ENCODE measurements around the gene NIT2.
"Not testable (repeated sequence)": the region's sequence is repeated elsewhere in the genome, so short reads cannot be mapped to it uniquely, and the experiment has no call there.

Gene NIT2

DNA sequence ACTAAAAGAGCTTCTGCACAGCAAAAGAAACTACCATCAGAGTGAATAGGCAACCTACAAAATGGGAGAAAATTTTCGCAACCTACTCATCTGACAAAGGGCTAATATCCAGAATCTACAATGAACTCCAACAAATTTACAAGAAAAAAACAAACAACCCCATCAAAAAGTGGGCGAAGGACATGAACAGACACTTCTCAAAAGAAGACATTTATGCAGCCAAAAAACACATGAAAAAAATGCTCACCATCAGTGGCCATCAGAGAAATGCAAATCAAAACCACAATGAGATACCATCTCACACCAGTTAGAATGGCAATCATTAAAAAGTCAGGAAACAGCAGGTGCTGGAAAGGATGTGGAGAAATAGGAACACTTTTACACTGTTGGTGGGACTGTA lies 17.2 kb downstream of the NIT2 start:
- not testable (repeated sequence) for DNase-seq (ENCODE audit: low spot score in 2 of 2); H3K9me3 Mint-ChIP-seq; H3K4me3 Mint-ChIP-seq; H3K27ac Mint-ChIP-seq (ENCODE audit: low read depth); H3K27me3 Mint-ChIP-seq; H3K4me1 Mint-ChIP-seq; ATAC-seq (replicated peaks; ENCODE audit: extremely low read depth, poor library complexity, severe bottlenecking)
- peaks cover 28% of the 10 kb centered on the region for H3K36me3 Mint-ChIP-seq (ENCODE audit: insufficient read depth)

DNA sequence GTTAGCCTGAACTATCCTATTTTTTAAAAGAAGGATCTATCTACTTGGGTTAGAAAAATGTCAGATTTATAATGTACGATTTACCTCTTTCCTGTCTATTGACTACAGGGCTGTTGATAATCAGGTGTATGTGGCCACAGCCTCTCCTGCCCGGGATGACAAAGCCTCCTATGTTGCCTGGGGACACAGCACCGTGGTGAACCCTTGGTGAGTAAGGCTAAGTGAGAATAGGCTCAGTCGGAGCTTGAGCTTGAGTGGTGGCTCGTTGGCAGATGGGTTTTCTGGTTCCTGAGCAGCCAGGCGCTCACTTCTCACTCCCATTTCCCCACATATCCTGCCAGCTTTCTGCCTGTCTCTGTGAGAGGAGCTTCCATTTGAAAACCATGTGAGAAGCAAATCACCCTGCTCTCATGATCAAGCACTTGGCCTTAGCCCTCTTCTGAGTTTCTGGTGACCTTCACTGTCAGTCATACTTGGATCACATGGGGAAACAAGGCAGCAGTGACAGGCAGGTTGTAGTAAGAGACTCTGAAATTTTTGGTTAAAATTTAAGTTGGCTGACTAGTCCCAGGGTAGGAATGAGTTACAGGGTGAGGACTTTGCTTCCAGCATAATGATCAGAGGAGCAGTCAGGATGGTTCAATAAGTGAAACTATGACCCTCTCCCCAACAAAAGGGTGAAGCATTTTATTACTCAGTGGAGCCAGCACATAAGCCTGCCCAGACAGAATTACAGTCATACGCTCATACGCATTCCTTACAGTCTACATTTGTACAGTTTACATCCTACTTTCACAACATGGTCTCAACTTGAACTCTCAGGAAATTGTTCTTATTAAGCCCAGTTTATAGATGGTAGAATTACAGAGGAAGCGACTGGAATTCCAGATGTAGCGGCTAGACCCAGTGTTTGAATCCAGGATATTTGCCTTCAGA lies 18.0 kb downstream of the NIT2 start:
- H3K36me3 Mint-ChIP-seq (ENCODE audit: insufficient read depth): peaks cover 27% of the 10 kb centered on the region
- no peaks in the 10 kb centered on the region for H3K27me3 Mint-ChIP-seq
- H3K9me3 Mint-ChIP-seq: no peaks in the 10 kb centered on the region
- no peak overlapping the region for H3K27ac Mint-ChIP-seq (ENCODE audit: low read depth)
- H3K4me3 Mint-ChIP-seq: no peak overlapping the region
- DNase-seq (ENCODE audit: low spot score in 2 of 2) (no peak), ATAC-seq (replicated peaks; ENCODE audit: extremely low read depth, poor library complexity, severe bottlenecking) (no peak)
- no peaks in the 10 kb centered on the region for H3K4me1 Mint-ChIP-seq

DNA sequence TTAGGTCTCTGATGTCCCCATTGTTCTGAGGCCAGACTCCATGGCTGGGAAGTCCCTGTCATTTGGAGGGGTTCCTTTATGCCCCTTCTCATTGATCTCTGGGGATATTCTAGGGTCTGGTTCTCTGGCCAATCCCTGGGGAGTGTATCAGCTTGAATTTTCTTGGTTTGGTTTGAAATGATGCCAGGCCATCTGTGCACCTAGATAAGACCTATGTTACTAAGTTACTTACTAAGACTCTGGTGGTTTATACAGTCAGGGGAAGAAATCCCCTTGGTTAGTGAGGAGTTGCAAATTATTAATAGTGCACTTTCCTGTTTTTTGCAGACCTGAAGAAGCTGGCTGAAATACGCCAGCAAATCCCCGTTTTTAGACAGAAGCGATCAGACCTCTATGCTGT lies 20.3 kb downstream of the NIT2 start:
- peaks cover 21% of the 10 kb centered on the region for H3K36me3 Mint-ChIP-seq (ENCODE audit: insufficient read depth)
- H3K4me3 Mint-ChIP-seq: no peak overlapping the region
- no peak overlapping the region for H3K27ac Mint-ChIP-seq (ENCODE audit: low read depth)
- DNase-seq (ENCODE audit: low spot score in 2 of 2) (no peak), ATAC-seq (replicated peaks; ENCODE audit: extremely low read depth, poor library complexity, severe bottlenecking) (no peak)
- no peaks in the 10 kb centered on the region for H3K4me1 Mint-ChIP-seq
- H3K9me3 Mint-ChIP-seq: no peaks in the 10 kb centered on the region
- no peaks in the 10 kb centered on the region for H3K27me3 Mint-ChIP-seq

- Mint-ChIP-seq H3K27ac (ENCODE audit: low read depth) (no peak overlapping the region), H3K4me1 (no peaks in the 10 kb centered on the region), H3K27me3 (no peaks in the 10 kb centered on the region), H3K9me3 (no peaks in the 10 kb centered on the region), H3K4me3 (no peak overlapping the region), H3K36me3 (ENCODE audit: insufficient read depth) (peaks cover 7% of the 10 kb centered on the region)
- ATAC-seq (replicated peaks; ENCODE audit: extremely low read depth, poor library complexity, severe bottlenecking): no peak
- DNase-seq (ENCODE audit: low spot score in 2 of 2): no peak
Observed at GRCh38 chr3:100358413-100358812, 23.9 kb downstream of the NIT2 start.

- Mint-ChIP-seq H3K9me3 (no peaks in the 10 kb centered on the region), H3K4me3 (no peak overlapping the region), H3K36me3 (ENCODE audit: insufficient read depth) (peaks cover 8% of the 10 kb centered on the region), H3K27me3 (no peaks in the 10 kb centered on the region), H3K27ac (ENCODE audit: low read depth) (no peak overlapping the region), H3K4me1 (no peaks in the 10 kb centered on the region)
- DNase-seq (ENCODE audit: low spot score in 2 of 2): no peak
- ATAC-seq (replicated peaks; ENCODE audit: extremely low read depth, poor library complexity, severe bottlenecking): no peak
Observed at GRCh38 chr3:100359035-100359434, 24.5 kb downstream of the NIT2 start.

DNA sequence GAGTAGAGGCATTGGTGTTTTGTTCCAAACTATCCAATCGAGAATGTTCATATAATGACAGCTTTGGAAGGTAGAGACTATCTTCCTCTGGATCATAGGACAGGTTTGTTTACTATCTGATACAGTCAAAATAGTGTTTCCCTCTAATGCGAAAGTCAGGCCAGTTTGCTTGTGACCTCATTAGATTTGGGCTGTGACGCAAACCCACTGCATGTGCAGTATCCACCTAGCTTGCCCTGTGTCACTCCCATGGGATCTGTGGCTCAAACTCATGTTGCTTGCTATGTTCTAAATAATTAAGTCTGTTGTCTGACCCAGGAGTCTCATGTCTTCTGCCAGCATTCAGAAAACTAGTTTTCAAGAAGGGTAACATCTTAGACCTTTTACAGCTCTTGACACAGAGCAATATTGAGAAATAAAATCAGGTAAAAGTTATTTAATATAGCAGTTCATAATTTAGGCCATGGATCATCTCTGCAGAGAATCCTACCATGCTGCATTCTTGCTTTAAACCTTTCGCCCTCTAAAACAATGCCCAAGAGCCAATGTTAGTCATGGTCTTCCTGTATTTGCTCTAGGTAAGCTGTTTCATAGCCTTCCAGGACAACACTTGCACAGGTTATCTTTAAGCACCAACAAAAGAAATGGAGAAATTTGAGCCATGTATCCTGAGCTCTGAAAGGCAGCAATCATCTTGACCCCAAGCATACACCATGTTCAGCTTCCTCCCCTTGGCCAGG lies 26.4 kb downstream of the NIT2 start:
- no peaks in the 10 kb centered on the region for H3K27me3 Mint-ChIP-seq
- H3K4me1 Mint-ChIP-seq: no peaks in the 10 kb centered on the region
- ATAC-seq (replicated peaks; ENCODE audit: extremely low read depth, poor library complexity, severe bottlenecking) (no peak), DNase-seq (ENCODE audit: low spot score in 2 of 2) (no peak)
- H3K4me3 Mint-ChIP-seq: no peak overlapping the region
- no peak overlapping the region for H3K27ac Mint-ChIP-seq (ENCODE audit: low read depth)
- peaks cover 15% of the 10 kb centered on the region for H3K36me3 Mint-ChIP-seq (ENCODE audit: insufficient read depth)
- no peaks in the 10 kb centered on the region for H3K9me3 Mint-ChIP-seq

GRCh38 chr3:100361897-100362296 lies 27.3 kb downstream of the NIT2 start:
- Mint-ChIP-seq H3K4me3 (no peak overlapping the region), H3K4me1 (no peaks in the 10 kb centered on the region), H3K36me3 (ENCODE audit: insufficient read depth) (peaks cover 22% of the 10 kb centered on the region), H3K9me3 (no peaks in the 10 kb centered on the region), H3K27me3 (no peaks in the 10 kb centered on the region), H3K27ac (ENCODE audit: low read depth) (no peak overlapping the region)
- DNase-seq (ENCODE audit: low spot score in 2 of 2) (no peak), ATAC-seq (replicated peaks; ENCODE audit: extremely low read depth, poor library complexity, severe bottlenecking) (no peak)

GRCh38 chr3:100364421-100364820 lies 29.9 kb downstream of the NIT2 start:
- no peak for DNase-seq (ENCODE audit: low spot score in 2 of 2)
- H3K4me3 Mint-ChIP-seq: no peak overlapping the region
- ATAC-seq (replicated peaks; ENCODE audit: extremely low read depth, poor library complexity, severe bottlenecking): no peak
- no peaks in the 10 kb centered on the region for H3K27me3 Mint-ChIP-seq
- H3K36me3 Mint-ChIP-seq (ENCODE audit: insufficient read depth): peaks cover 30% of the 10 kb centered on the region
- no peaks in the 10 kb centered on the region for H3K4me1 Mint-ChIP-seq
- H3K9me3 Mint-ChIP-seq: no peaks in the 10 kb centered on the region
- no peak overlapping the region for H3K27ac Mint-ChIP-seq (ENCODE audit: low read depth)

DNA sequence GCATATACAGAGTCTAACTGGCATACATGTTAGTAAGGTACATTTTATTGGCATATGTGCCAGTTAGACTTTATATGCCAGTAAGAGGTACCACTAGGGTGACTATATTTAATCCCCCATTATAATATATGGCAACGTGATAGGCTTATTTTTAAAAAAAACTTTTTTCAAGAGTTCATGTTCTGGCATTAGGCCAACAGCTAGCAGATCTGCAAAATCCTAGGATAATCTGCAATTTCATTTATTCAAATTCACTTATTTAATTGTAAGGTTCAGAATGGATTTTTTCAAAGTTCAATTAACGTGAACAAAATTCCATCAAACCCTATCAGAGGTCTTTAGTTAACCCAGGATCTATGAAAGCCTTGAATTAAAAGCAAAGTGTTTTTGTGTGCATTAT lies 31.9 kb downstream of the NIT2 start:
- Mint-ChIP-seq H3K27me3 (no peaks in the 10 kb centered on the region), H3K9me3 (no peaks in the 10 kb centered on the region), H3K36me3 (ENCODE audit: insufficient read depth) (peaks cover 35% of the 10 kb centered on the region), H3K27ac (ENCODE audit: low read depth) (no peak overlapping the region), H3K4me1 (no peaks in the 10 kb centered on the region), H3K4me3 (no peak overlapping the region)
- ATAC-seq (replicated peaks; ENCODE audit: extremely low read depth, poor library complexity, severe bottlenecking) (no peak), DNase-seq (ENCODE audit: low spot score in 2 of 2) (no peak)

DNA sequence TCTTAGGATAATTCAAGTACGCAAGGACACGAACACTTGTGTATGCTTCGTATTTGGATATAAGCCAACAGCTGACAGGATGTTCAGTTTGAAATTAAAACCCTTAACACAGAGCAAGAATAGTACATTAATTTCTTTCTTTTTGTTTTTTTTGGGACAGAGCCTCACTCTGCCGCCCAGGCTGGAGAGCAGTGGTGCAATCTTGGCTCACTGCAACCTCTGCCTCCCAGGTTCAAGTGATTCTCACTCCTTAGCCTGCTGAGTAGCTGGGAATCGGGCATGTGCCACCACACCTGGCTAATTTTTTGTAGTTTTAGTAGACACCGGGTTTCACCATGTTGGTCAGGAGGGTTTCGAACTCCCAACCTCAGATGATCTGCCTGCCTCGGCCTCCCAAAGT lies 33.9 kb downstream of the NIT2 start:
- H3K27me3 Mint-ChIP-seq: no peaks in the 10 kb centered on the region
- ATAC-seq (replicated peaks; ENCODE audit: extremely low read depth, poor library complexity, severe bottlenecking) (no peak), DNase-seq (ENCODE audit: low spot score in 2 of 2) (no peak)
- H3K4me1 Mint-ChIP-seq: no peaks in the 10 kb centered on the region
- H3K9me3 Mint-ChIP-seq: no peaks in the 10 kb centered on the region
- H3K4me3 Mint-ChIP-seq: no peak overlapping the region
- peaks cover 48% of the 10 kb centered on the region for H3K36me3 Mint-ChIP-seq (ENCODE audit: insufficient read depth)
- no peak overlapping the region for H3K27ac Mint-ChIP-seq (ENCODE audit: low read depth)

DNA sequence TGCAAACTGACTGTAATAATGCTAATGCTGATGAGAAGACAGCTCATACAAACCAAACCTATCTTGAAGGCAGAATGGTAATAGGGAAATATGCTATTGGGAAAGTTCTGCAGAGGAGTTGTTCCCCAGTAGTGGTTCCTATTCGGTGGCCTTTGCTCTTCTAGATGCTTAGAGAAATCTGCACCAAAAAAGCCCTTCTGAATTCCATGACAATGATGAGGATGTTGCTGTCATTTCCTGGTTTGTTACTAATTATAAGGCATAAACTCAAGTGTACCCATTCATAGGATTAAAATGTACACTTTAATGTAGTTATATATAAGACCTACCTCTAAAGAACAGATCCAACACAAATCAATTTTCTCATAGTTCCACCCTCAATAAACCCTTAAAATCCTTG lies 36.2 kb downstream of the NIT2 start:
- Mint-ChIP-seq H3K27me3 (no peaks in the 10 kb centered on the region), H3K9me3 (no peaks in the 10 kb centered on the region), H3K36me3 (ENCODE audit: insufficient read depth) (peaks cover 45% of the 10 kb centered on the region), H3K4me1 (no peaks in the 10 kb centered on the region), H3K4me3 (no peak overlapping the region), H3K27ac (ENCODE audit: low read depth) (no peak overlapping the region)
- no peak for ATAC-seq (replicated peaks; ENCODE audit: extremely low read depth, poor library complexity, severe bottlenecking)
- DNase-seq (ENCODE audit: low spot score in 2 of 2): no peak

GRCh38 chr3:100374521-100374920 lies 40.0 kb downstream of the NIT2 start:
- ATAC-seq (replicated peaks; ENCODE audit: extremely low read depth, poor library complexity, severe bottlenecking) (no peak), DNase-seq (ENCODE audit: low spot score in 2 of 2) (no peak)
- no peaks in the 10 kb centered on the region for H3K27me3 Mint-ChIP-seq
- no peaks in the 10 kb centered on the region for H3K9me3 Mint-ChIP-seq
- H3K27ac Mint-ChIP-seq (ENCODE audit: low read depth): no peak overlapping the region
- peaks cover 42% of the 10 kb centered on the region for H3K36me3 Mint-ChIP-seq (ENCODE audit: insufficient read depth)
- no peaks in the 10 kb centered on the region for H3K4me1 Mint-ChIP-seq
- no peak overlapping the region for H3K4me3 Mint-ChIP-seq

- H3K4me3 Mint-ChIP-seq: no peak overlapping the region
- no peak for ATAC-seq (replicated peaks; ENCODE audit: extremely low read depth, poor library complexity, severe bottlenecking)
- DNase-seq (ENCODE audit: low spot score in 2 of 2): no peak
- no peaks in the 10 kb centered on the region for H3K9me3 Mint-ChIP-seq
- H3K27ac Mint-ChIP-seq (ENCODE audit: low read depth): no peak overlapping the region
- H3K36me3 Mint-ChIP-seq (ENCODE audit: insufficient read depth): peaks cover 43% of the 10 kb centered on the region
- H3K27me3 Mint-ChIP-seq: no peaks in the 10 kb centered on the region
- no peaks in the 10 kb centered on the region for H3K4me1 Mint-ChIP-seq
Observed at GRCh38 chr3:100376301-100376700, 41.7 kb downstream of the NIT2 start.

Measured in central memory CD8-positive, alpha-beta T cell (primary cell).